G401 (cell line): ENCODE measurements around the gene KCNQ1. TPM values are rescaled to one million over a fixed set of nuclear protein-coding genes. Genes with fewer than 3 reads are reported as not detected.
A peak's percentile ranks its signal among the peaks of the same experiment; 100 is the strongest.

Experiments
- DNase-seq: peaks from one replicate; pipeline ENCODE4 v3.0.0-alpha.2; 2015; ENCODE audit warnings: low spot score
- in situ Hi-C: cut with HindIII; loops from 2 replicates; pipeline ENCODE4 v1.10.0; 2016; ENCODE audit warnings: low sequenced_read_pairs, mixed read lengths
- total RNA-seq: library from RNA; depleted of rRNA; stranded (reverse); fragments of >200 nt; shearing (Covaris generic); gene quantifications from 2 replicates; pipeline ENCODE4 v1.2.3, GENCODE V29; 2014

The KCNQ1 gene
- total RNA-seq, 1 experiment from 2014 or later: 0.85 TPM

- in situ Hi-C loops: no loop called here
- DNase-seq: no peak
These were observed 258.7 kb downstream of the KCNQ1 start for GRCh38 chr11:2703363-2704141.

DNA sequence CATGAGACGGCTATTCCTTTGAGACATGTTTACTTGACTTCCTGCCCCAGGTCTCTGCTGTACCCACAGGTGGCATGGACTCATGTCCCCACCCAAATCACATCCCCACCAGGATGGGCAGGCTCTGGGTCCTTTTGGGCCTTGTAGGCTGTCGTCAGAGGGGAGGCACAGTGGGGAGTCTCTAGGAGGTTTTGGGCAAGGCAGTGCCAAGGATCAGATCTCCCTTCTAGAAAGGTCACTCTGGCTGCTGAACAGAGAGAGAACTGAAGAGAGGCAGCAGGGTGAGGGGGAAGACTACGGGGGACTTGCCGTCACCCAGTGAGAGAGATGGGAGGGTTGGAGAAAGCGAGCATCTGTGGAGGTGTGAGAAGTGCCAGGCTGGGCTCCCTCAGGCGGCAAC lies 259.5 kb downstream of the KCNQ1 start:
- in situ Hi-C loops: no loop called here
- DNase-seq: no peak

DNA sequence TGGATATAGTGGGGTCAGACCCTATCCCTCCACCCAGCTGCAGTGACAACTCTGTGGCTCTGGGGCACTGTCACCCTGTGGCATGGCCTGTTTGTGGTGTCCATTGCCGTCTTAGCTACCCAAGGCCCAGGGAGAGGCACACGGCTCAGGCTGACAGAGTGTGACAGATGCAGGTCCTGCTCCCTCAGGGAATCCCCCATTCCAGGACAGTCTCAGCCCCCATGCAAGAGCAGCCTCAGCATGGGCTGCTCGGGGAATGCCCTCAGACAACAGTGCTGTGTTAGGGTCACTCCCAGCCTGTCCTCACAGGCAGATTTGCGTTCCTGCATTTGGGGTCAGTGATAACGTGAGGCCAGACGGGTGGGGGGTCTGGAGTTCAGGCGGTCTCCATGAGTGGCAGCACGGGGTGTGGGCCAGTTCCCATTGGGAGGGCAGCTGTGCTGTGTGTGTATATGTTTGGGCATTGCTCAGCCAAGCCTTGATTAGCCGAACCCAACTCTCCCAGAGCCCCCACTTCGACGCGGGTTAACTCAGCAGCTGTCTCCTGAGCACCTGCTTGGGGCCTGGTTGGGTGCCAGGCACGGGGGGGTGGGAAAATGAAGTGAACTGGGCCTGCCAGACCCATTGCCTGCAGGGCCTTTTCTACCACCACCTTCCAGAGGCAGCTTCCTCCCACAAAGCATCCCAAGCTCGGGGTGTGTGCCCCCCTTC lies 260.2 kb downstream of the KCNQ1 start:
- in situ Hi-C loops: no loop called here
- no peak for DNase-seq

DNA sequence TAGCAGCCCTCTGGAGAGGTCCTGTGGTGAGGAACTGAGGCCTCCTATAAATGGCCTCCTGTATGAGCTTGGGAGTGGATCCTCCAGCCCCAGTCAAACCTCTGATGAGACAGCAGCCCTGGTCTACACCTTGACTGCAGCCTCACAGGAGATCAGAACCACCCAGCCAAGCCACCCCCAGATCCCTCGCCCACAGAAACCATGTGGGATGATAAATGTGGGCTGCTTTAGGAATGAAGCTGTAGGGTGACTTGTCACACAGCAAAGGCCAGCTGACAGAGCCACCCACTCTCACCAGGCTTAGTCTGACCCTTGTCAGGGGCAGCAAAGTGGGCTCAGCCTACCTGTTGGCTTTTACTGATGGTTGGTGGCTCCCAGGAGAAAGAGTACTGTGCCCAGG lies 261.5 kb downstream of the KCNQ1 start:
- no peak for DNase-seq
- in situ Hi-C loops: no loop called here

- in situ Hi-C loops: no loop called here
- DNase-seq: no peak
These were observed 262.9 kb downstream of the KCNQ1 start for GRCh38 chr11:2707736-2708135.

DNA sequence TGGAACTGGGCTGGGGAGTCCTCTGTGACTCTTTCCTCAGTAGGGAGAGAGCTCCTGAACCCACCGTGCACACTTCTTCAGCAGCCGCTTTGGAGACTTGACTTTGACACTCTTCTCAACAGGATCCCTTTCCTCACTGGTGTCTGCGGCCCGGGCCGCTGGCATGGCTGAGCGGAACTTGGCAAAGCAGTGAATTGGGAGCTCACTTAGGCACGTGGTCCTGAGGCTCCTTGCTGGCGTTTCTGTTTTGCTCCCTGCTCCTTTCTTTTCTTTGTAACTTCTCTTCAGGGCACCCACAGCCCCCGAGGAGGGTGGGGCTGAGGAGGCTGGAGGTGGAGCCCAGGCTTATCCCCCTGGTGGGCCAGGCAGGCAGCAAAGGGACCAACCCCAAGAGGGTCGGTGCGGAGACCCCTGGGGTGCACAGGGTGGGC lies 263.4 kb downstream of the KCNQ1 start:
- in situ Hi-C loops: no loop called here
- peak; percentile 13 for DNase-seq

DNA sequence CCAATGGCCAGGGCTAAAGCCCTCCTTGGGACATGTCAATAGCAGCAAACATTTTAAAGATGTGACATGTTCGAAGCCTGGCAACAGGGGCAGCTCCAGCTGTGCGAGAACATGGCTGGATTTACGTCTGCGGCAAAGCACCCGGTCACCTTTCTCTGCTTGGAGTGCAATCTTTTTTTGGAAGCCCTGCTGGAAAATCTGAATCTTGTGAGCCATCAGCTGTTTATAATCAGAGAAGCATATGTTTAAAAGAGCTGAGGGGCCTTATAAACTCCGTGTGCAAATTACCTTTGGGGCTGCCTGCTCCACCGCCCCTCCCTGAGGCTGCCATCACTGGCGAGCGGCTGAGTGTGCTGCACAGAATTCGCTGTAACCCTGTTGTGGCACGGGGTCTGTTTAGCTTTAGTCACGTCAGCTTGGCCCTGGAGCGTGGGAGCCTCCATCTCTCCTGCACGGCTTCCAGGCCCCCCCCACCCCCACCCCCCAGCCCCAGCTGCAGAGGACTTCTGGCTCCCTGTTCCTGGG lies 264.0 kb downstream of the KCNQ1 start:
- in situ Hi-C loops: no loop called here
- DNase-seq: no peak

DNA sequence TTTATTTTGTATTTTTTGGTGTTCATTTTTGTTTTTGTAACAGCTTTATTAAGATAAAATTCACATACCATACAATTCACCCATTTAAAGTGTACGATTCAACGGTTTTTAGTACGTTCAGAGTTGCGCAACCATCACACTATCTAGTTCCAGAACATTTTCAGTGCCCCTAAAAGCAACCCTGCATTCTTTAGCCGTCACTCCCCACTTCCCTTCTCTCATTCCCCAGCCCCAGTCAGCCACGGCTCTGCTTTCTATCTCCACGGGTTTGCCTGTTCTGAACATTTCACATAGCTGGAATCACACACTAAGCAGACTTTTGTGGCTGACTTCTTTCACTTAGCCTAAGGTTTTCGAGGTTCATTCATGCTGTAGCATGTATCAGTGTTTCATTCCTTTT lies 264.6 kb downstream of the KCNQ1 start:
- in situ Hi-C loops: no loop called here
- no peak for DNase-seq

DNA sequence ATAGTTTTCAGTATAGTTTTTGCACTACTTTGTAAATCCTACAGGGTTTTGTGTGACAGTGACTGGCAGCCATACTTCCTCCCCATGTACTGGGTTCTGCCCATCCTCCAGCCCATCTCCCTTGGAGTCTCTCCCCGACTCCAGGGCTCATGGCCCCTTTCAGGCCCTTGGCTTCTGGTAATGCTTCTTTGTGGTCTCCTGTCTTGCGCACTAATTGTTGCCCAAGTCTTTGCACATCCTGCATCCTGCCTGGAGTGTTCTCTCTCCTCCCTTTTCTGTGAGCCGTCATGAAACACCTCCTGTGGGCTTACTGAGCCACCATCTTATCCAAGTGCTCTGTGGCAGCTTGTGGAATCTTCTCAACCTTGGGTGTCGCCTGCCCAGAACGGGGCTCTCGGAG lies 266.4 kb downstream of the KCNQ1 start:
- DNase-seq: no peak
- in situ Hi-C loops: no loop called here

GRCh38 chr11:2713094-2713493 lies 268.3 kb downstream of the KCNQ1 start:
- no peak for DNase-seq
- in situ Hi-C loops: no loop called here

- no peak for DNase-seq
- in situ Hi-C loops: no loop called here
These were observed 269.1 kb downstream of the KCNQ1 start for GRCh38 chr11:2713661-2714462.

- DNase-seq: no peak
- in situ Hi-C loops: no loop called here
These were observed 269.6 kb downstream of the KCNQ1 start for GRCh38 chr11:2714463-2714800.

- in situ Hi-C loops: no loop called here
- no peak for DNase-seq
These were observed 270.1 kb downstream of the KCNQ1 start for GRCh38 chr11:2714871-2715270.

- in situ Hi-C loops: no loop called here
- DNase-seq: no peak
These were observed 271.0 kb downstream of the KCNQ1 start for GRCh38 chr11:2715716-2716350.

DNA sequence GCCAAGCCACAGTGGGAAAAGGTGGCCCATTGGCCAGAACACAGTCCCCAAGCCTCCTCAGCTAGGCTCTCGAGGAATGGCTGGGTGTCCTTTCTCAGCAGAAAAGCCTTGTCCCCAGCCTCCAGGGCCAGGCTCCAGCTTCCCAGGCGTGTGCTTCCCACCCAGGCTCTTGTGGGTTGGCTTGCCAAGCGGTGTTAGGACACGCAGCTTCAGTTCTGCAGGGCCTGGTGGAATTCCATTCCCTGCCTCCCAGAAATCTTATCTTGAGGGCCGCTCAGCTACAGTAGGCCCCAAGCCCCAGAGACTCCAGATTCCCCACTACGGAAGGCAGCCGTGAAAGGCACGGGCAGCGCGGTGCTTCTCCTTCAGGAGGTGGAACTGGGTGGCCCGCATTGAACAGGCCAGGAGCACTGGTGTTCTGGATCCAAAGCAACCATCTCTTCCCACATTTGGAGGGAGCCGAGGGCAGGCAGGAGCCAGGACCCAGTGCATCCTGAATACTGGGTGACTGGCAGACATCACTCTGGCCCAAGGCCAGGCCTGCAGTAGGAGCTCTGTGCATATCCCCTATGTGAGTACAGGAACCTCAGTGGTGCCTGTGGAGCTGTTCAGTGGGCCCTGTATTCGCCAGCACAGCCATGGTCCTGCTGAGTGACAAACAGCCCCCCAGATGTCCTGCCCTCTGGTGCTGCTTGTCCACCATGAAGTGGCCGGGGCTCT lies 271.7 kb downstream of the KCNQ1 start:
- DNase-seq: no peak
- in situ Hi-C loops: no loop called here

DNA sequence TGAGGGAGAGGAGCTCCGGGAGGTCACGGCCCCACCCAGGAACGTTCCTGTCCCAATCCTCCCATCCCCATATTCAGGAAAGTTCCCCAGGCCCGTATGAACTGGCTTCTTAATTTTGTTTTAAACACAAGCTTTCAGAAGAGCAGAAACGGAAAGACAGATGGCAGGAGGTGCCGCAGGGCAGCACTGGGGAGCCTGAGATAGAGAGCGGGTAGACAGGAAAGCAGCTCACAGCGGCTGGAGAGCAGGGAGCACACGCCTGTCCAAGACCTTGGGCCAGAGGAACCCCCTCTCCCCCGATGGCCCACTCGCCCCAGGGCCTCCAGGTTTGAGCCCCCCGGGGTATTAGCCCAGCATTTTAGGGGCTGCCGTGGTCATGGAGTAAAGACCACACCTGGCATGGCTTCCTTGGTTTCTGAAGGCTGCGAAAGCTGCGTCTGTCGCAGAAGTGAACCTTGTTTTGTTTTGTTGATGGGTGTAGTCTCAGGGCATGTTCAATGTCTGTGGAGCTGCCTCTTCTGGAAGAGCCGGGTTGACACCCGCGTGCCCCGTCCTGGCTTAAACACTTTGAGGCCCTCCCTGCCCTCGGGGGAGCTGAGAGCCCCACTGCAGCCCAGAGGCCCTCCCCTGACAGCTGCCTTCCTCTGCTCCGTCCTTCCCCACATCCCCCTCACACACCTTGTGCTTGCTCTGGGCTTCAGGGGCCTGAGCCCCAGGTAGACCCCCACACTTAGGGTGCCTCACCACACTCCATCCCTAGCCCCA lies 272.9 kb downstream of the KCNQ1 start:
- DNase-seq: peak; percentile 50
- in situ Hi-C loops: no loop called here

DNA sequence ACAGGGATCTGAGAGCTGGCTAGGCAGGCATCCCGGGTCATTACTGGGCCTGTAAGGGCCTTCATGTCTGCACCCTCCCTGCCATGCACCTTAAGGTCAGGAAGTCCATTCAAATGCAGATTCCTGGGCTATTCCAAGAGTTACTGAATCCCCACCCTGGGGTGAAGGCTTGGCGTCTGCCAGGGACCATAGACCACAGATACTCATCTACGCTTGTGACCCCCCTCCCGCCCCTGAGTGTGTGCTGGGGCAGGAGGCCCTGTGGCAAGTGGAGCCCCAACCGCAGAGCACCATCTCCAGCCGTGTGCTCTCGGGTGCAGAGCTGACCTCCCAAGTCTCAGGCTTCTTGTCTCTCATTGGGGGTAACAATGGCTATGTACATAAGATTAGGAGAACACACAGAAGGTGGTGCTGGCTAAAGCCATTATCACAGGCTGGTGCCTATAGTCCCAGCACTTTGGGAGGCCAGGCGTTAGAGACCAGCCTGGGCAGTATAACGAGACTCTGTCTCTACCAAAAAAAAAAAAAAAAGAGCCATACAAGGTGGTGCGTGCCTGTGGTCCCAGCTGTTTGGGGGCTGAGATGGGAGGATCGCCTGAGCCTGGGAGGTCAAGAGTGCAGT lies 274.1 kb downstream of the KCNQ1 start:
- in situ Hi-C loops: no loop called here
- no peak for DNase-seq
